ENCODE measurements around the gene CDH23.

CDH23 gene

DNA sequence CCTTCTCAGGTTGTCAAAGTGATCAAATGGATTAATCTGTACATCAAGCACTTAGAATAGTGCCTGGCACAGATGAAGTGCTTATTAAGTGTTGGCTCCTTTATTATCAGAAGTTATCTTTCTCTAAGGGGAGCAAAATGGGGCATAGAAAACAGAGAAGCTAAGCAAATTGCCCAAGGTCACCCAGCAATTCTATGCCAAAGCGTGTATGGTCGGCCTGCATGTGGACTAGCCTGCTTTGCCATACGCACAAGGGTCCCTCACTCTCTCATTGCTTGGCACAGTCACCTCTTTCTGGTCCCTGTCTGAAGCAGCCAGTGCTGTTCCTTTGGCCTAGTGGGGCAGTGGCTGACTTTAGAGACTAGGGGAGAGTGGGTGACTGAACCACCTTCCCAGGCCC, 45.3 kb downstream of the CDH23 start:
- no peak for DNase-seq

DNA sequence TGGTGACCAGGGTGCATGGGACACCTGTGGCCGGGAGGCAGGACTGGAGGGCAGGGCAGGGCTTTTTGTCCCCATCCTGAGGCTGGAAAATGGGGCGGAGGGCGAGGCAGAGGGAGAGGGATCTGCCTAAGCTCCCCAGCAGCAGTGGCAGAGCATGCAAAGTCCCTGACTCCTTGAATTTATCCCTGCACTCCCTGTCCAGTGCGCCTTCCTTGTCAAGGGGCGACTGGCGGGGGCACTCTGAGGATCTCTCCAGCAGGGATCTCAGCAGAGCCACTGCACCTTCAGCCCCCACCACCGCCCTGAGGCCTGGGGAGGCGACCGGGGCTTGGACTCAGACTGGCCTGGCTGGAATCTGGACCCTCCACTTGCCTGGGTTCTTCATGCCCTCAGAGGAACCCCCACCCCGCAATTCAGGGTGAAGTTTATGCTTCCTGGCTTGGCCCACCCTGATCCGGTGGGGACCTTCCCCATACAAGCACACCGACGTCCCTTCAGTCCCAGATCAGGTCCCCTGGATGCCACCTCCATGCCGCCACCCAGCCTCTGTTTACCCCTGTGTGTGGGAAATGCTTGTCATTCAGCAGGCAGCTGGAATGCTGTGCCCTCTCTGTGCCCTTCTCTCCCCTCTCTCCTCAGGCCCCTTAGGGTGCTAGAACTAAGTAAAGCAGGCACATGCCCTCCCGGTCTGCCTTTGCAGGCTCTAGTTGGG, 46.3 kb downstream of the CDH23 start:
- DNase-seq: no peak

DNA sequence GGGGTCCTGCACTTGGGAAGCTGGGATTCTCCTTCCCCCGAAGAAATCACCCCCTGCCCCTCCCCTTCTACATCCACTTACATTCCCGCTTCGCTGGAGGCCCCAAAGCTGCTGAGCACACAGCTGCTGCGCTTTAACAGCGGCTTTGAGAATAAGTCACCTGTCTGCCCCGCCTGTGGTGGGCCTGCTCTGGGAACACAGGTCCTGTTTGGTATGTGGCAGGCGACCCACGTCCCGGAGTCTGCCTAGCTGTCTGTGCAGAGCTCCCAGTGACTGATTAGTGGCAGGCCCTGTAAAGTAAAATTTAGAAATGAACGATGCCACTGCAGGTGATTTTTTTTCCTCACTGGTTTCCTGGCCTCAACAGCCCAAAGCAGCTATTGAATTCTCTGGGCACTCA, 47.0 kb downstream of the CDH23 start:
- DNase-seq: no peak

DNA sequence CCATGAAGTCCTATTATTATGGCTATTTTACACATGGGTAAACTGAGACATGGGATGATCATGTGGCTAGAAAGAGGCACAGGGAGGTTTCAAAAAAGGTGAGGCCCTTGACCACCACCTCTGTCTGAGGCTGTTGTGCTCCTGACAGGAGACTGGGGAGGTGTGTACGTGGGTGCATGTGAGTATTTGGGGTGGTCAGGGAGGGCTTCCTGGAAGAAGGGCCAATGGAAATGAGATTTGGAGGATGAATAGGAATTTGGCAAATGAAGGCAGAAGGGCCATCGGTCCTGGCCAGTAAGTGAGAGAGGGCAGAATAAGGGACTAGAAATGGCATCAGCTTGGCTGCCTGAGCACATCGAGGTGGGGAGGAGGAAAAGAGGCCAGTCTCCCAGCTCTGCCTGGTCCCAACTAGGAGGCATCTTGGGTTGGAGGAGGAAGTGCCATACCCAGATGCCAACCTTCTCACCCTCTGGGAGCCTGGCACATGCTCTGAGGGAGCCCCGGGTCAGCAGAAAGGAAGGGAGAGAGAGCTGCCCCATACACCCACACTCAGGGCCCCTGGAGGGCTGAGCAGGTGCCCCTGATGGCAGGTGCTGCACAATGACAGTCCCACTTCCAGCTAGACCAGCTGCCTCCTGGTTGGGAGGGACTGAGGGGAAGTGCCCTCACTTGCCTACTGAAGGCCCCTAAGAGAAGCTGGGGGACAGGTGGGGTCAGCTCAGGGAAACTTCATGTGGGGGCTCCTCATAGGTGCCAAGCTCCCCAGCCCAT, 47.7 kb downstream of the CDH23 start:
- no peak for DNase-seq

DNA sequence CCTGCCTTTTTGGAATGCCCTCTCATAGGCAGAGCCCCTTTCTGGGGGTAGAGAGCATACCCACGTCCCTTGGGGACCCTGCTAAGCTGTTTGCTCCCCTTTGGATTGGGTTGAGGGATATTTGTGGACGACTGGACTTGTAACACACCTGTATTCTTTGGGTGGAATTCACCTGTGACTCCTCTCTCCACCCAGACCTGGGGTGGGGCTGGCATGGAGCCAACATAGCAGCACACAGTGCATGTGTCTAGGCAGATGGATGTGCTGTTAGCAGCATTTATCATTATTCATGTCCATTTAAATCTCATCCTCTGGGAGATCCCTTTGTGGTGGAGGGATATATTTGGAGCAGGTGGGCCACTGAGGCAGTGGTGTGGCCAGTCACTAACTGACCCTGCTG, 51.0 kb downstream of the CDH23 start:
- no peak for DNase-seq

DNA sequence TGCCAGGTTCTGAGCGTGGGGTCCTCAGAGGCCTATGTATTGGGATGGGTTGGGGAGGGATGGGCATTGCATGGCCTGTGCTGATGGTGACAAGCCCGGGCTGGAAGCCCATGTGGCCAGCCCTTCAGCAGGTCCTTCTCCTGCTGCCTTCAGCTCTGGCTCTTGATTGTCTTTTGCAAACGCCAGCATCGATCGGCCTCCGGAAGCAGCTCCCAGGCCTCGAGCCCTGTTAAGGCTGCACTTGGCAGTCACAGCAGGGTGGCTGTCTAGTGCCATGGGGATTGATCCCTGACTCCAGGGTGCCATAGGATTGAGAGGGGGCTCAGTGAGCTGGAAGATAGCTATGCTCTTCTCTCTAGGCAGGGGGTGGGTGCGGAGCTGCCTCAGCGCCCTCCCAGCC, 51.4 kb downstream of the CDH23 start:
- no peak for DNase-seq

- DNase-seq: no peak
Measured at GRCh38 chr10:71449026-71449425, 52.3 kb downstream of the CDH23 start.

- DNase-seq: no peak
Measured at GRCh38 chr10:71451754-71452153, 55.0 kb downstream of the CDH23 start.

DNA sequence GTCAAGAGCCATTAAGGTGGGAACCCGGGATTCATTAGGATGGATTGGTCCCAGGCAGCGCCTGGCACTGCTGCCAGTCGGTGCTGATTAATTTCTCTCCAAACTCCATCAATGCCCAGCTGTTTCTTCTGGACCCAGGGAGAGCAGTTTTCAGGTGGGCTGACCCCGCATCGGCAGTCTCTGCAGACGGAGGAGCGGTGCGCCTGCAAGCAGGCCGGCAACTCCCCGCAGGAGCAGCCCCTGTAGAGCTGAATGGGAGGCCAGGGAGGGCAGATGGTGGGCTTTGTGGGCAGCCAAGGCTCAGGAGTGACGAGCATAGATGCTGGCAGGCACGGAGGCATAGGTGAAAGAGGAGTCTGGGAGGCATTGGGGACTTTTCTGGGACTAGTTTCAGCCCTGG, 56.5 kb downstream of the CDH23 start:
- DNase-seq: no peak

DNA sequence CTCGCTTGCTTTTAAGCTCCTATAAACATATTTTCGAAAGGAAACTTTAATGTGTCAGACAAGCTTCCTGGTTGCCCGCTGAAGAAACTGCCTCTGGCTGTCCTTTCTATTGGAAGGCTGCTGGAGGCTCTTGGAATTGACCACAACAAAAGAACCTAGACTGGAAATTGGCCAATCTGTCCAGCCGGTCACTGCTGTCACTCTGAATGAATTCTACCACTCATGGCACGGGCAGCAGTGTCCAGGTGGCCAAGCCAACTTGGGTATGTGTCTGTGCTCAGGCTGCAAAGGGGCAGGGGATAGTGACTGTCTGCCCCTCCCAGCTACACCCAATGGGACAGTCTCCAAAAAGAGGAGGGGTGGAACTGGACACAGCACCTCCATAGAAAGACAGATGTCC, 57.6 kb downstream of the CDH23 start:
- no peak for DNase-seq

GRCh38 chr10:71455035-71455434, 58.3 kb downstream of the CDH23 start:
- DNase-seq: no peak

GRCh38 chr10:71456631-71457030, 59.9 kb downstream of the CDH23 start:
- DNase-seq: no peak

- no peak for DNase-seq
Measured at GRCh38 chr10:71457908-71458307, 61.2 kb downstream of the CDH23 start.

- no peak for DNase-seq
Measured at GRCh38 chr10:71458387-71458786, 61.7 kb downstream of the CDH23 start.

- no peak for DNase-seq
Measured at GRCh38 chr10:71459513-71459912, 62.8 kb downstream of the CDH23 start.

DNA sequence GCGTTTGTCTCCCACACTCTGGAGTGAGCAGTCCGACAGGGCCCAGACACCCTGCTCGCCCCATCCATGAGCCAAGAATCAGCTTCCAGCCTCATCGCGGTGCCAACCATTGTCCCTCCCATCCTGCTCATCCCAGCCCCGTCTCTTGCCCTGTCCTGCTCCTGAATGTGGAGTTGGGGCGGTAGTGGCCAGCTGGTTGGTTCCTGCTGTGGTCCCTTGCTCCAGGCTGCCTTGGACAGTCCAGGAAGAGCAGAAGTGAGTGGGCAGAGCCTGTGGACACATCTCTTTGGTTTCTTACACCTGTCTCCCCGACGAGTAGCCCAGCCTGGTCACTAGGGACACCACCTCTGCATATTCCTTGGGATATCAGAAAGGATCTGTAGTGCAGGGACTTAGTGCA, 63.9 kb downstream of the CDH23 start:
- no peak for DNase-seq

- no peak for DNase-seq
Measured at GRCh38 chr10:71461457-71461856, 64.7 kb downstream of the CDH23 start.

DNA sequence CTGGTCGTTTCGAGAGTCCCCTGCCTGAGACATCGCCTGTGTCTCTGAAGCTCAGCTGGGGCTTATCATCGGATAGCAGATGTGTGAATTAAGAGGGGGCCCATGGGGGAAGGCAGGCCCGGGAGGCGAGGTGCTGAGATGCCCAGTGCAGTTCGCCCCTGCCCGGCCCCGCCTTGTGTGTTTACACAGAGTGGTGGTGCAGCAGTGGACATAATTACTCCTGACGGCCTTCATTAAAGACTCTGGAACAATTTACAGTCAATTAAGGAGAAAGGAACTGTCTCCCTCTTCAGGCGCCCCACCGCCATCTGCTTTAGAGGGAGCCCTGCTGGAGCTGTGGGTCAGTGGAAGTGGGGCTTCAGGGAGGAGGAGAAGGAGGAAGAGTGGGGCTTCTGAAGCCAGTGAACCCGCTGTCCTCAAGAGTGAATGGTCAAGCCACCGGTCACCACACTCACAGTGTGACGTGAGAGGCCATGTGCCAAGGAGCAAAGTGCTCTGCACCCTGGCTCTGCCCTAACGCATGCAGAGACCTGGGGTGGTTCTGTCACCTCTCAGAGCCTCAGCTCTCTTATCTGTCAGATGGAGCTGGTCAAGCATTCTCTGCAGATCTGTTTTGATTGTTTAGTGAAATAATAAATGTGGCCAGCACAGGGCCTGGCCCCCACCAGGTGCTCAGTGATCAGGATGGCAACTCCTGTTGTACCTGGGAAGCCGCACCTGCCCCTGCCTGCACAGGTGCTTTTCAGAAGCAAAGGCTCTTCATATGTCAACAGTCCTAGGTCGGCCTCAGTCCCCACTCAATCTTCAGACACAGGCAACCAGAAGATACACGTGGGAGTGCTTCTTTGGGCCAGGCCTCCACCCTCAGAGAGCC, 65.6 kb downstream of the CDH23 start:
- DNase-seq: no peak

- no peak for DNase-seq
Measured at GRCh38 chr10:71463111-71463510, 66.4 kb downstream of the CDH23 start.

DNA sequence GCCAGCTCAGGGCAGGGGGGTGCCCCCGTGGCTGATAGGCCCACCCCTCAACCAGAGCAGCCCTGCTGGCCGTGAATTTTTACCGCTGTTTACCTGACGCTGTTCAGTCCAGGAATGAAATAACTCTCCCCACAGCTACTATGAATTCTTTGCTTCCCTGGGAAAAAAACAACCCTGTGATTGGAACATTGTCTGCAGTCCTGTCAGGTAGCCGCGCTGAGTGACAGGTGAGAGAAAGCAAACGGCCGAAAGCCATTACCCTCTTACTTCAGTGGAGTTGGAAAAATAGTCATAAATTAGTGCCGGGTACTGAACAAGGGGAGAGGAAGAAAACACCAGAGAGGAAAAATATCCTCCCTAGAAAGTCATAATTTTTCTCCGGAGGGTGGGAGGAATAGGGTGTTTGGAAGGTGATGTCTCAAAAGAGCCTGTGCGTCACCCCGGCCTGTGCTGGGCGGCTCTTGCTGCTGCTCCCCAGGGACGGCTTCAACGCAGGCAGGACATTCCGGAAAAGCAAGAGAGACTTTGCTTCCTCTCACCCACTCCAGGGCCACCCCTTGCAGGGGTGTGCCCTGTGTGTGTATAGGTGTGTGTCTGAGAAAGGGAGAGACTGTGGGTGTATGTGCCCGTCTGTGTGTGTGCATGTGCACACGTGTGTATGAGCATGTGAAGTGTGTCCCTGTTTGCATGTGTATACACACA, 69.0 kb downstream of the CDH23 start:
- DNase-seq: no peak

- DNase-seq: no peak
Measured at GRCh38 chr10:71466330-71466729, 69.6 kb downstream of the CDH23 start.

DNA sequence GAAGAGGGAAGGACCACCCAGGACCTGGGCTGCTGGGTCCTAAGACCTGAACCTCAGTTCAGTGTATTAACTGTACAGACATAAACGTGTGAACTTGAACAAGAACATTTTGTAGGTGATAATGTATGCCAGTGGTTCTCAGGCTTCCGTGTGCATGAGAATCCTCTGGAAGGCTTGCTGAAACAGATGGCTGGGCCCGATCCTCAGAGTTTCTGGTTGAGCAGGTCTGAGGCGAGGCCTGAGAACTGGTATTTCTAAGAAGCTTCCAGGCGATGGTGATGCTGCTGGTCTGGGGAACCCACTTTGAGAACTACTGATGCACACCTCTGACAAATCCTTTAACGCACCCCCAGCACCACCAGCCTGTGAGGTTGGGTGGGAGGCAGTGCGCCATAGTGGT, 70.4 kb downstream of the CDH23 start:
- no peak for DNase-seq
